Activated T-cell treated with anti-CD3 and anti-CD28 coated beads, Interleukin-2, amount 50 U/mL, for 1 hour (primary cell): ENCODE data around the gene COL18A1.
"Not testable (repeated sequence)": the region's sequence is repeated elsewhere in the genome, so short reads cannot be mapped to it uniquely, and the experiment has no call there.

Experiments
- DNase-seq: peaks from one replicate; pipeline ENCODE4 v3.0.0-alpha.2; 2020

COL18A1 gene

GRCh38 chr21:45429221-45430175 is 24.5 kb downstream of the COL18A1 start:
- DNase-seq = no peak

GRCh38 chr21:45430521-45431501 is 25.8 kb downstream of the COL18A1 start:
- DNase-seq = no peak

- DNase-seq = no peak
These were observed 27.0 kb downstream of the COL18A1 start for GRCh38 chr21:45431781-45432572.

- DNase-seq = no peak
These were observed 27.8 kb downstream of the COL18A1 start for GRCh38 chr21:45432575-45433255.

- DNase-seq = no peak
These were observed 28.3 kb downstream of the COL18A1 start for GRCh38 chr21:45433301-45433700.

- no peak for DNase-seq
These were observed 29.1 kb downstream of the COL18A1 start for GRCh38 chr21:45433911-45434644.

- DNase-seq = no peak
These were observed 29.8 kb downstream of the COL18A1 start for GRCh38 chr21:45434645-45435217.

- DNase-seq = no peak
These were observed 30.5 kb downstream of the COL18A1 start for GRCh38 chr21:45435405-45435981.

GRCh38 chr21:45436351-45437065 is 31.5 kb downstream of the COL18A1 start:
- DNase-seq = no peak

GRCh38 chr21:45437844-45438243 is 32.9 kb downstream of the COL18A1 start:
- DNase-seq = not testable (repeated sequence)

GRCh38 chr21:45438391-45439145 is 33.6 kb downstream of the COL18A1 start:
- DNase-seq = no peak

- DNase-seq = peak; percentile 89
These were observed 34.4 kb downstream of the COL18A1 start for GRCh38 chr21:45439161-45439872.

GRCh38 chr21:45439901-45440461 is 35.0 kb downstream of the COL18A1 start:
- no peak for DNase-seq

GRCh38 chr21:45440736-45441350 is 35.9 kb downstream of the COL18A1 start:
- DNase-seq = no peak

GRCh38 chr21:45441431-45442255 is 36.7 kb downstream of the COL18A1 start:
- DNase-seq = no peak

- no peak for DNase-seq
These were observed 37.3 kb downstream of the COL18A1 start for GRCh38 chr21:45442276-45442675.
